Measurements from ENCODE around the gene PLA2G6. TPM values are rescaled to one million over a fixed set of nuclear protein-coding genes. Genes with fewer than 3 reads are reported as not detected.

Gene PLA2G6
- total and polyA plus RNA-seq, 2 of the 8 experiments (the other 6 are each of a cell fraction or from before 2014, with no cell fraction given) = 13.2 to 21.0 TPM

- FAIRE-seq (no peak), DNase-seq (ENCODE audit: low read depth in 1 of 2, low spot score in 2 of 2) (no peak)
- ChIA-PET CTCF (ENCODE audit: partially characterized antibody) (interaction anchor here (0.7 to 4.8 kb wide), 9 partner anchors 11 to 33 kb away, joined by 3 to 64 read pairs (median 8); no protein-coding TSS in a partner anchor), POLR2A (ENCODE audit: partially characterized antibody) (interaction anchor here (1.1 to 1.5 kb wide), 2 partner anchors 11 kb away, joined by 3 read pairs; no protein-coding TSS in a partner anchor)
- H2AFZ ChIP-seq (ENCODE audit: low read length) = no peak overlapping the region
- peaks cover 7 to 32% (median 24%) of the 10 kb centered on the region in 4 experiments for H3K27me3 ChIP-seq (replicated peaks in 1 of 4; ENCODE audit: control insufficient read depth in 3 of 4, extremely low read depth in 1 of 4, insufficient read depth in 3 of 4, low read length in 3 of 4)
- H2BK15ac ChIP-seq (ENCODE audit: low read length) = no peak overlapping the region
- H3K56ac ChIP-seq (replicated peaks; ENCODE audit: insufficient read length, low read depth, low read length) = no peak overlapping the region
- H2BK12ac ChIP-seq (ENCODE audit: low read depth, low read length) = no peak overlapping the region
- peaks cover 0 to 36% (median 26%) of the 10 kb centered on the region in 4 experiments; a peak in 6 of 7 replicates for H3K4me1 ChIP-seq (replicated peaks in 1 of 4; ENCODE audit: control insufficient read depth in 3 of 4, insufficient read depth in 4 of 4, low read length in 3 of 4)
- no peak overlapping the region for H3K4ac ChIP-seq (replicated peaks; ENCODE audit: insufficient read length, low read depth, low read length)
- no peak overlapping the region for H4K91ac ChIP-seq (replicated peaks; ENCODE audit: insufficient read length, low read length)
- no peak overlapping the region; the same call in 1 of the 2 replicates for H4K8ac ChIP-seq (ENCODE audit: extremely low read depth, insufficient read depth, low read length)
- no peak overlapping the region for H3K4me3 ChIP-seq (ENCODE audit: extremely low read depth in 1 of 4, insufficient read depth in 2 of 4, low read depth in 3 of 4, low read length in 4 of 4)
- no peak overlapping the region for H3K4me2 ChIP-seq (ENCODE audit: insufficient read depth in 1 of 2, low read depth in 2 of 2, low read length in 2 of 2)
- H3K27ac ChIP-seq (ENCODE audit: low read depth, low read length) = no peak overlapping the region
- H4K20me1 ChIP-seq (replicated peaks in 1 of 2; ENCODE audit: control insufficient read depth in 1 of 2, insufficient read depth in 2 of 2, low read length in 2 of 2) = peaks cover 0 to 2% of the 10 kb centered on the region in 2 experiments
- no peak overlapping the region for H3K23ac ChIP-seq (ENCODE audit: insufficient read length)
- H2BK5ac ChIP-seq (ENCODE audit: low read depth, low read length) = no peak overlapping the region
- H2BK120ac ChIP-seq (replicated peaks; ENCODE audit: low read depth, low read length) = no peak overlapping the region
- H3K18ac ChIP-seq (ENCODE audit: extremely low read depth, low read length) = no peak overlapping the region
- H3K79me1 ChIP-seq (ENCODE audit: low read depth, low read length) = no peaks in the 10 kb centered on the region
- H3K79me2 ChIP-seq (ENCODE audit: control insufficient read depth in 1 of 2, insufficient read depth in 2 of 2, low read length in 2 of 2) = no peaks in the 10 kb centered on the region
- 87% methylated on average over 5 of the region's 5 CpGs; no CpG with 5 or more reads in 1 of the 2 experiments for WGBS, 2 experiments (ENCODE audit: extremely low coverage in 1 of 2, insufficient coverage in 1 of 2, insufficient read length in 1 of 2, insufficient replicate concordance in 2 of 2, low coverage in 1 of 2, low lambda C conversion rate in 2 of 2, missing lambda C conversion rate in 1 of 2)
- no peak overlapping the region for H2BK20ac ChIP-seq (ENCODE audit: low read length)
- no peak overlapping the region for H3K9ac ChIP-seq (replicated peaks in 1 of 4; ENCODE audit: extremely low read depth in 1 of 4, low read depth in 3 of 4, low read length in 3 of 4)
- no peak overlapping the region for H2AK5ac ChIP-seq (ENCODE audit: low read depth, low read length)
- peaks cover 6% of the 10 kb centered on the region for H3K23me2 ChIP-seq (ENCODE audit: low read depth, low read length)
- H3K9me3 ChIP-seq (ENCODE audit: insufficient read depth in 2 of 2, low read depth in 1 of 2, low read length in 1 of 2) = no peaks in the 10 kb centered on the region
- no peak overlapping the region for H3K14ac ChIP-seq (ENCODE audit: insufficient read length)
- TF ChIP-seq ZNF274 (IDR thresholded peaks at IDR 0.05; ENCODE audit: borderline replicate concordance, extremely low read depth, low read length) = no peak
- no peak for TF ChIP-seq CTBP2 (IDR thresholded peaks at IDR 0.05; ENCODE audit: borderline replicate concordance, insufficient read depth, insufficient read length, low read length)
- no peak for TF ChIP-seq KDM4A (IDR thresholded peaks at IDR 0.05; ENCODE audit: low read depth, low read length, severe bottlenecking)
- TF ChIP-seq BCL11A (IDR thresholded peaks at IDR 0.05; ENCODE audit: low read depth in 2 of 2, low read length in 2 of 2) = no peak
- TF ChIP-seq JUND (IDR thresholded peaks at IDR 0.05; ENCODE audit: low read length) = no peak
- no peak for TF ChIP-seq CBX5 (IDR thresholded peaks at IDR 0.05; ENCODE audit: low read depth, low read length)
- TF ChIP-seq POU5F1 (IDR thresholded peaks at IDR 0.05; ENCODE audit: low read depth, low read length) = no peak
- TF ChIP-seq KDM5A (IDR thresholded peaks at IDR 0.05; ENCODE audit: low read length) = no peak
- TF ChIP-seq YY1 (IDR thresholded peaks at IDR 0.05; ENCODE audit: low read depth, low read length) = no peak
- no peak for TF ChIP-seq EZH2 (IDR thresholded peaks at IDR 0.05; ENCODE audit: low read depth, low read length, severe bottlenecking)
- no peak for TF ChIP-seq RFX5 (IDR thresholded peaks at IDR 0.05; ENCODE audit: borderline replicate concordance, low read depth, low read length)
- H4K5ac ChIP-seq (ENCODE audit: insufficient read length, low read depth, low read length) = no peak overlapping the region
- no peaks in the 10 kb centered on the region for H3K36me3 ChIP-seq (ENCODE audit: control insufficient read depth in 2 of 4, insufficient read depth in 4 of 4, low read length in 3 of 4)
These were observed 96.1 kb downstream of the PLA2G6 start for GRCh38 chr22:38085501-38085900.
